Neural cell (in vitro differentiated cells): ENCODE measurements around the gene ADCY7. TPM values are rescaled to one million over a fixed set of nuclear protein-coding genes. Genes with fewer than 3 reads are reported as not detected.

Experiments
- H2AFZ ChIP-seq: fragments of 200-600, 300-800 bp; sonication (generic), shearing (Covaris generic); 2 replicates; pipeline ENCODE4 v1.6.0; 2014; ENCODE audit warnings: low read depth, mild to moderate bottlenecking, antibody characterized with exemption, low read length, moderate library complexity
- H3F3A ChIP-seq: fragments of 200-600 bp; shearing (Covaris generic); 2 replicates; pipeline ENCODE4 v1.6.1; 2016; ENCODE audit warnings: mild to moderate bottlenecking, moderate library complexity, mixed read lengths, antibody characterized with exemption, low read length; ENCODE audit not compliant: insufficient read depth, poor library complexity, severe bottlenecking
- H3K27ac ChIP-seq: fragments of 200-600, 300-800 bp; sonication (generic), shearing (Covaris generic); 2 replicates; pipeline ENCODE4 v1.5.1; 2014; ENCODE audit warnings: mild to moderate bottlenecking, low read length, moderate library complexity
- H3K27me3 ChIP-seq: fragments of 300-800, 200-600 bp; sonication (generic), shearing (Covaris generic); 2 replicates; pipeline ENCODE4 v1.6.0; 2014; ENCODE audit warnings: mild to moderate bottlenecking, low read depth, low read length, moderate library complexity; ENCODE audit not compliant: insufficient read depth
- H3K36me3 ChIP-seq: fragments of 300-800, 200-600 bp; sonication (generic), shearing (Covaris generic); 2 replicates; pipeline ENCODE4 v1.5.1; 2014; ENCODE audit warnings: mild to moderate bottlenecking, antibody characterized with exemption, low read length, moderate library complexity; ENCODE audit not compliant: insufficient read depth
- H3K4me2 ChIP-seq: fragments of 300-800, 200-600 bp; sonication (generic), shearing (Covaris generic); 2 replicates; pipeline ENCODE4 v1.6.0; 2014; ENCODE audit warnings: mild to moderate bottlenecking, low read length
- H3K4me3 ChIP-seq: fragments of 300-800, 200-600 bp; sonication (generic), shearing (Covaris generic); 2 replicates; pipeline ENCODE4 v1.5.1; 2014; ENCODE audit warnings: mild to moderate bottlenecking, low read length, moderate library complexity
- H3K79me2 ChIP-seq: fragments of 200-600 bp; shearing (Covaris generic); replicated peaks from 2 replicates; pipeline ENCODE4 v1.6.0; 2014; ENCODE audit warnings: mild to moderate bottlenecking, low read length, moderate library complexity; ENCODE audit not compliant: insufficient read depth
- H3K9ac ChIP-seq: fragments of 300-800, 200-600 bp; sonication (generic), shearing (Covaris generic); 2 replicates; pipeline ENCODE4 v1.6.1; 2016; ENCODE audit warnings: mild to moderate bottlenecking, low read length, mixed read lengths
- H3K9me2 ChIP-seq: fragments of 200-600 bp; shearing (Covaris generic); 2 replicates; pipeline ENCODE4 v1.6.1; 2016; ENCODE audit warnings: mild to moderate bottlenecking, low read length, mixed read lengths; ENCODE audit not compliant: insufficient read depth
- H3K9me3 ChIP-seq: fragments of 200-600, 300-800 bp; sonication (generic), shearing (Covaris generic); 2 replicates; pipeline ENCODE4 v1.6.1; 2016; ENCODE audit warnings: mild to moderate bottlenecking, mixed run types, low read length, moderate library complexity, mixed read lengths
- H4K20me1 ChIP-seq: fragments of 200-600 bp; shearing (Covaris generic); 2 replicates; pipeline ENCODE4 v1.6.1; 2016; ENCODE audit warnings: mild to moderate bottlenecking, mixed run types; ENCODE audit not compliant: insufficient read depth
- EP300 ChIP-seq: fragments of 450-650 bp; conservative IDR thresholded peaks from 2 replicates; pipeline ENCODE4 v1.6.1; 2014; ENCODE audit warnings: antibody characterized with exemption, mild to moderate bottlenecking, moderate library complexity; ENCODE audit not compliant: poor library complexity, severe bottlenecking
- EZH2 ChIP-seq: fragments of 200-600, 300-800 bp; shearing (Covaris generic), sonication (generic); IDR thresholded peaks from 2 replicates; pipeline ENCODE4 v1.6.1; 2014; ENCODE audit warnings: antibody characterized with exemption, low read length, borderline replicate concordance, mild to moderate bottlenecking; ENCODE audit not compliant: insufficient read depth, poor library complexity, severe bottlenecking
- MXI1 ChIP-seq: fragments of 450-650 bp; conservative IDR thresholded peaks from 2 replicates; pipeline ENCODE4 v1.6.1; 2014; ENCODE audit warnings: antibody characterized with exemption, mild to moderate bottlenecking; ENCODE audit not compliant: poor library complexity, severe bottlenecking
- POLR2AphosphoS5 ChIP-seq: IDR thresholded peaks from 2 replicates; pipeline ENCODE4 v1.6.1; 2012
- RAD21 ChIP-seq: fragments of 450-650 bp; conservative IDR thresholded peaks from 2 replicates; pipeline ENCODE4 v1.6.1; 2014; ENCODE audit warnings: antibody characterized with exemption, mild to moderate bottlenecking, moderate library complexity
- REST ChIP-seq: IDR thresholded peaks from 2 replicates; pipeline ENCODE4 v1.6.1; 2012; ENCODE audit warnings: borderline replicate concordance
- SMC3 ChIP-seq: fragments of 450-650 bp; conservative IDR thresholded peaks from 2 replicates; pipeline ENCODE4 v1.6.1; 2014; ENCODE audit warnings: antibody characterized with exemption, mild to moderate bottlenecking, moderate library complexity; ENCODE audit not compliant: poor library complexity
- TAF1 ChIP-seq: IDR thresholded peaks from 2 replicates; pipeline ENCODE4 v1.6.1; 2012; ENCODE audit warnings: low read depth
- polyA plus RNA-seq: library from polyadenylated mRNA; depleted of rRNA; stranded (reverse); fragments of >200 nt; gene quantifications from 2 replicates; pipeline ENCODE4 v1.2.3, GENCODE V29; 2014
- TF ChIP-seq, protein P1 (sequence below): fragments of 450-650 bp; IDR thresholded peaks from 2 replicates; pipeline ENCODE4 v1.5.1; 2014; ENCODE audit warnings: antibody characterized with exemption, mild to moderate bottlenecking, moderate library complexity; ENCODE audit not compliant: poor library complexity, severe bottlenecking

The ADCY7 gene
- polyA plus RNA-seq, 1 donor from 2014 or later: 2.0 TPM

GRCh38 chr16:50303605-50304466 lies 37.5 kb downstream of the ADCY7 start:
- Histone ChIP-seq H3K9ac (no peak overlapping the region), H2AFZ (no peak overlapping the region), H3K4me2 (no peak overlapping the region), H3K9me3 (no peaks in the 10 kb centered on the region), H4K20me1 (no peaks in the 10 kb centered on the region), H3K27me3 (no peaks in the 10 kb centered on the region), H3K9me2 (no peaks in the 10 kb centered on the region), H3K4me3 (no peak overlapping the region), H3K79me2 (no peaks in the 10 kb centered on the region), H3K27ac (no peak overlapping the region), H3F3A (no peaks in the 10 kb centered on the region), H3K36me3 (no peaks in the 10 kb centered on the region)
- no peak for TF ChIP-seq POLR2AphosphoS5
- no peak for TF ChIP-seq REST
- no peak for TF ChIP-seq TAF1
- no peak for TF ChIP-seq EP300
- no peak for TF ChIP-seq MXI1
- no peak for TF ChIP-seq EZH2
- no peak for TF ChIP-seq SMC3
- TF ChIP-seq RAD21: no peak
- TF ChIP-seq, protein P1, sequence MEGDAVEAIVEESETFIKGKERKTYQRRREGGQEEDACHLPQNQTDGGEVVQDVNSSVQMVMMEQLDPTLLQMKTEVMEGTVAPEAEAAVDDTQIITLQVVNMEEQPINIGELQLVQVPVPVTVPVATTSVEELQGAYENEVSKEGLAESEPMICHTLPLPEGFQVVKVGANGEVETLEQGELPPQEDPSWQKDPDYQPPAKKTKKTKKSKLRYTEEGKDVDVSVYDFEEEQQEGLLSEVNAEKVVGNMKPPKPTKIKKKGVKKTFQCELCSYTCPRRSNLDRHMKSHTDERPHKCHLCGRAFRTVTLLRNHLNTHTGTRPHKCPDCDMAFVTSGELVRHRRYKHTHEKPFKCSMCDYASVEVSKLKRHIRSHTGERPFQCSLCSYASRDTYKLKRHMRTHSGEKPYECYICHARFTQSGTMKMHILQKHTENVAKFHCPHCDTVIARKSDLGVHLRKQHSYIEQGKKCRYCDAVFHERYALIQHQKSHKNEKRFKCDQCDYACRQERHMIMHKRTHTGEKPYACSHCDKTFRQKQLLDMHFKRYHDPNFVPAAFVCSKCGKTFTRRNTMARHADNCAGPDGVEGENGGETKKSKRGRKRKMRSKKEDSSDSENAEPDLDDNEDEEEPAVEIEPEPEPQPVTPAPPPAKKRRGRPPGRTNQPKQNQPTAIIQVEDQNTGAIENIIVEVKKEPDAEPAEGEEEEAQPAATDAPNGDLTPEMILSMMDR: no peak

DNA sequence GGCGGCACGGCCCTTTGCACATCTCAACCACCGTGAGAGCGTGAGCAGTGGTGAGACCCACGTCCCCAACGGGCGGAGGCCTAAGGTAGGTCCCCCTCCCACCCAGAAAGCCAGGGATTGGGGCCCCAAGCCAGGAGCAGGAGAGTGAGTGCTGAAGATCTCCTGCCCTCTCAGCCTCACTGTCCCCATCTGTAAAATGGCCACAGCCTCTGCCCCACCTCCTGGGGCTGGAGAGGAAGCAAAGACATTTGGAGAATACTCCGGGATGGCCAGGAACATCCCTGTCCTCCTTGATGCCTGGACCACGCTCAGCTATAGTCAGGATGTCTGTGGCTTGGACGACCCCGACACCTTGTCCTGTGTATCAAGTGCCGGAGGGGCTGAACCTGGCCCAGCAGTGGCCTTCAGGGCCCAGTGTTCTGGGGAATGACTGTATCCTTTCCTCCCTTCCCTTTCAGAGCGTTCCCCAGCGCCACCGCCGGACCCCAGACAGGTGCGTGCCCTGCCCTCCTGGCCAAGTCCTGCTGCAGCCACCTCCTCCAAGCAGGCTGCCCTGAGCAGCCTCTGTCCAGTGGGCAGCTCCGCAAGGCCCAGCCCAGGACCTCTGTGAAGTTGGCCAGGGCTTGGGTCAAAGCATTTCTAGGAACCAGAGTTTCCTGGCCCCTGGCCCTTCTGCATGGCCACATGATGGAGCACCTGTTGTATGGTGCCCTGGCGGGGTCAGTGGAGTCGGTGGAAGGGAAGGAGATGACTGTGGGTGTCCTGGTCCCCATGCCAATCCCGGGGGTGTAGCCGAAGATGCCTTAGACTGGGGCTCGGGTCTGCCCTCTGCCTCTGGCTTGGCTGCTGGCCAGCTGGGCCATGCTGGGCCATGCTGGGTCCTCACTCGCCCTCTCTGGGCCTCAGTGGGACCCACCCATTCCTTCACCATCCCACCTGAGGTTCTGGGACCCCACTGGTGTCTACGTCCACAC lies 38.4 kb downstream of the ADCY7 start:
- H3K79me2 ChIP-seq: no peaks in the 10 kb centered on the region
- no peaks in the 10 kb centered on the region for H3K9me3 ChIP-seq
- no peaks in the 10 kb centered on the region for H4K20me1 ChIP-seq
- no peak overlapping the region for H3K4me3 ChIP-seq
- H3K9ac ChIP-seq: no peak overlapping the region
- no peak overlapping the region for H2AFZ ChIP-seq
- TF ChIP-seq TAF1 (no peak), SMC3 (no peak), REST (no peak), MXI1 (no peak), EZH2 (no peak), RAD21 (no peak), POLR2AphosphoS5 (no peak), EP300 (no peak)
- TF ChIP-seq, protein P1: no peak
- no peaks in the 10 kb centered on the region for H3F3A ChIP-seq
- no peaks in the 10 kb centered on the region for H3K36me3 ChIP-seq
- H3K27me3 ChIP-seq: no peaks in the 10 kb centered on the region
- H3K4me2 ChIP-seq: no peak overlapping the region
- no peaks in the 10 kb centered on the region for H3K9me2 ChIP-seq
- no peak overlapping the region for H3K27ac ChIP-seq
